Caco-2 (cell line): ENCODE measurements around the gene GRK5. TPM values are rescaled to one million over a fixed set of nuclear protein-coding genes. Genes with fewer than 3 reads are reported as not detected.

Experiments
- BruUV-seq: library from RNA; stranded (reverse); fragments of 400-500 nt; replicated peaks from 2 replicates; lab custom pipeline; 2021; lab: Mats Ljungman, UMichigan
- CTCF ChIA-PET: fragments of 300-600 bp; sonication (Branson Sonifier 250); formaldehyde crosslinking; loops from one replicate; lab custom pipeline; 2022; ENCODE audit warnings: antibody characterized with exemption; lab: Charles Lee
- POLR2A ChIA-PET: fragments of 300-600 bp; sonication (Branson Sonifier 250); formaldehyde crosslinking; loops from one replicate; lab custom pipeline; 2022; ENCODE audit warnings: antibody characterized with exemption; lab: Charles Lee
- DNase-seq, 2 experiments: peaks; one replicate each; pipeline versions ENCODE4 v3.0.0 to v3.0.0-alpha.2; 2020 to 2022
- H3K27me3 ChIP-seq: replicated peaks from 2 replicates; pipeline ENCODE4 v1.6.0; 2011; ENCODE audit warnings: low read length; ENCODE audit not compliant: control insufficient read depth, insufficient read depth
- H3K36me3 ChIP-seq: 2 replicates; pipeline ENCODE4 v1.5.1; 2011; ENCODE audit warnings: low read length; ENCODE audit not compliant: control insufficient read depth, insufficient read depth
- H3K4me1 ChIP-seq: fragments of 250-450 bp; sonication (Bioruptor Pico); 2 replicates; pipeline ENCODE4 v1.5.1; 2020; ENCODE audit warnings: mild to moderate bottlenecking
- H3K4me3 ChIP-seq: 2 replicates; pipeline ENCODE4 v1.5.1; 2011; ENCODE audit warnings: low read depth, mild to moderate bottlenecking, control low read depth, low read length
- H3K9me3 ChIP-seq: fragments of 250-450 bp; sonication (Bioruptor Pico); 2 replicates; pipeline ENCODE4 v1.5.1; 2020; ENCODE audit warnings: mild to moderate bottlenecking, moderate library complexity
- H3K27ac Mint-ChIP-seq: one replicate; pipeline ENCODE4 v1.8.0; 2022; ENCODE audit warnings: mixed read lengths; ENCODE audit not compliant: unreplicated experiment
- H3K27me3 Mint-ChIP-seq: one replicate; pipeline ENCODE4 v1.8.0; 2022; ENCODE audit warnings: mixed read lengths; ENCODE audit not compliant: insufficient read depth, unreplicated experiment
- H3K36me3 Mint-ChIP-seq: one replicate; pipeline ENCODE4 v1.8.0; 2022; ENCODE audit warnings: mild to moderate bottlenecking, mixed read lengths; ENCODE audit not compliant: insufficient read depth, unreplicated experiment
- H3K4me1 Mint-ChIP-seq: one replicate; pipeline ENCODE4 v1.8.0; 2022; ENCODE audit warnings: low read depth, mixed read lengths; ENCODE audit not compliant: unreplicated experiment
- H3K4me3 Mint-ChIP-seq: one replicate; pipeline ENCODE4 v1.8.0; 2022; ENCODE audit warnings: mild to moderate bottlenecking, moderate library complexity, mixed read lengths; ENCODE audit not compliant: unreplicated experiment
- H3K9me3 Mint-ChIP-seq: one replicate; pipeline ENCODE4 v1.8.0; 2022; ENCODE audit warnings: mixed read lengths; ENCODE audit not compliant: unreplicated experiment
- intact Hi-C: fragments of 100-400 bp; cut with micrococcal nuclease; formaldehyde crosslinking; loops from one replicate; pipeline ENCODE4 v1.10.0; 2022; ENCODE audit not compliant: unreplicated experiment
- total RNA-seq: library from RNA; stranded (reverse); gene quantifications from 2 replicates; pipeline ENCODE4 v1.2.3, GENCODE V29; 2022
- TF ChIP-seq, protein P1 (sequence below), 2 experiments: fragments of 200-600 bp in 1 of 2; IDR thresholded peaks; 1 replicate in 1 of 2; 2 replicates in 1 of 2; pipeline versions ENCODE4 v1.5.1 to v1.8.0; 2011 to 2022; ENCODE audit warnings: antibody characterized with exemption in 1 of 2, control low read depth in 1 of 2, inconsistent platforms in 1 of 2, low read depth in 1 of 2, low read length in 1 of 2, mild to moderate bottlenecking in 1 of 2, moderate library complexity in 1 of 2; ENCODE audit not compliant: insufficient read depth in 1 of 2, severe bottlenecking in 1 of 2, unreplicated experiment in 1 of 2

The GRK5 gene
- total RNA-seq, 1 experiment from 2014 or later: 7.7 TPM

- peaks cover 8% of the 10 kb centered on the region for H3K4me1 ChIP-seq
- Mint-ChIP-seq H3K27ac (no peak overlapping the region), H3K4me3 (no peak overlapping the region), H3K27me3 (no peaks in the 10 kb centered on the region), H3K36me3 (peaks cover 5% of the 10 kb centered on the region), H3K4me1 (peaks cover 11% of the 10 kb centered on the region), H3K9me3 (no peaks in the 10 kb centered on the region)
- POLR2A ChIA-PET: no interaction called here
- H3K4me3 ChIP-seq: no peak overlapping the region
- DNase-seq: no peak
- CTCF ChIA-PET: interaction anchor here (0.6 kb wide), 1 partner anchor 372 kb away, joined by 5 read pairs; no protein-coding TSS in a partner anchor
- BruUV-seq: no TSS peak
- no peaks in the 10 kb centered on the region for H3K27me3 ChIP-seq
- intact Hi-C loops: no loop called here
- TF ChIP-seq, protein P1, sequence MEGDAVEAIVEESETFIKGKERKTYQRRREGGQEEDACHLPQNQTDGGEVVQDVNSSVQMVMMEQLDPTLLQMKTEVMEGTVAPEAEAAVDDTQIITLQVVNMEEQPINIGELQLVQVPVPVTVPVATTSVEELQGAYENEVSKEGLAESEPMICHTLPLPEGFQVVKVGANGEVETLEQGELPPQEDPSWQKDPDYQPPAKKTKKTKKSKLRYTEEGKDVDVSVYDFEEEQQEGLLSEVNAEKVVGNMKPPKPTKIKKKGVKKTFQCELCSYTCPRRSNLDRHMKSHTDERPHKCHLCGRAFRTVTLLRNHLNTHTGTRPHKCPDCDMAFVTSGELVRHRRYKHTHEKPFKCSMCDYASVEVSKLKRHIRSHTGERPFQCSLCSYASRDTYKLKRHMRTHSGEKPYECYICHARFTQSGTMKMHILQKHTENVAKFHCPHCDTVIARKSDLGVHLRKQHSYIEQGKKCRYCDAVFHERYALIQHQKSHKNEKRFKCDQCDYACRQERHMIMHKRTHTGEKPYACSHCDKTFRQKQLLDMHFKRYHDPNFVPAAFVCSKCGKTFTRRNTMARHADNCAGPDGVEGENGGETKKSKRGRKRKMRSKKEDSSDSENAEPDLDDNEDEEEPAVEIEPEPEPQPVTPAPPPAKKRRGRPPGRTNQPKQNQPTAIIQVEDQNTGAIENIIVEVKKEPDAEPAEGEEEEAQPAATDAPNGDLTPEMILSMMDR (IDR thresholded peaks at IDR 0.05; ENCODE audit: insufficient read depth in 1 of 2, low read depth in 1 of 2, low read length in 1 of 2, severe bottlenecking in 1 of 2, unreplicated experiment in 1 of 2): no peak
- no peaks in the 10 kb centered on the region for H3K36me3 ChIP-seq
- H3K9me3 ChIP-seq: no peaks in the 10 kb centered on the region
Measured at GRCh38 chr10:119342335-119342734, 135.0 kb downstream of the GRK5 start.

DNA sequence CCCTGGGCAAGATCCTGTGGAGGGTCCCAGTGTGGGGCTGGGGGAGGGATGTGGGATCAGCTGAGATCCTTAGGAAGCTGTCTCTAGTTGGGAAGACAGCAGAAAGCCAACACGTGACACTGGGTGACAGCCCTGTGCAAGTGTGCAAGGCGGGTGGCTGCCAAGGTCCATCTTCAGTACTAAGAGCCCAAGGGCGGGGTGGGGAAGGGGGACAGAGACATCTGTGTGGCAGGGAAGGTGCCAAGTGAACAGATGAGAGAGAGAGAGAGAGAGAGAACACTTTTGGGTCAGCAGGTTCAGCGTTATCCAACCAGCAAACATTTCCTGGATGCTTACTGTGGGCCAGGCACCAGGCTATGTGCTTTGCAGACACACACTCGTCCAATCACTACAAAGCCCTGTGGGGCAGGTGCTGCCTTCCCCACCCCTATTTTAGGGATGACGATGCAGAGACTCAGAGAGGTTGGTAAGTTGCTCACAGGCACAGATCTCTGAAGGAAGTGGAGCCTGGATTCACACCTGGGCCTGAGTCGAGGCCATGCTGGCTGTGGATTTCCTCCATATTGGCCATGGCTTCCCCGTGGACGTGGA, 135.7 kb downstream of the GRK5 start:
- H3K4me1 Mint-ChIP-seq: peaks cover 11% of the 10 kb centered on the region
- no peak overlapping the region for H3K4me3 ChIP-seq
- H3K27ac Mint-ChIP-seq: no peak overlapping the region
- intact Hi-C loops: no loop called here
- ChIA-PET POLR2A (no interaction called here), CTCF (no interaction called here)
- H3K4me1 ChIP-seq: peaks cover 8% of the 10 kb centered on the region
- no peaks in the 10 kb centered on the region for H3K27me3 Mint-ChIP-seq
- H3K36me3 Mint-ChIP-seq: peaks cover 5% of the 10 kb centered on the region
- BruUV-seq: no TSS peak
- no peak overlapping the region for H3K4me3 Mint-ChIP-seq
- TF ChIP-seq, protein P1 (IDR thresholded peaks at IDR 0.05; ENCODE audit: insufficient read depth in 1 of 2, low read depth in 1 of 2, low read length in 1 of 2, severe bottlenecking in 1 of 2, unreplicated experiment in 1 of 2): no peak
- no peaks in the 10 kb centered on the region for H3K36me3 ChIP-seq
- H3K9me3 ChIP-seq: no peaks in the 10 kb centered on the region
- H3K27me3 ChIP-seq: no peaks in the 10 kb centered on the region
- H3K9me3 Mint-ChIP-seq: no peaks in the 10 kb centered on the region
- DNase-seq: no peak

GRCh38 chr10:119344381-119344780, 137.0 kb downstream of the GRK5 start:
- H3K36me3 Mint-ChIP-seq: peaks cover 12% of the 10 kb centered on the region
- no TSS peak for BruUV-seq
- ChIA-PET POLR2A (no interaction called here), CTCF (no interaction called here)
- H3K4me3 ChIP-seq: no peak overlapping the region
- peaks cover 8% of the 10 kb centered on the region for H3K4me1 ChIP-seq
- H3K27me3 ChIP-seq: no peaks in the 10 kb centered on the region
- no peak for DNase-seq
- no peaks in the 10 kb centered on the region for H3K27me3 Mint-ChIP-seq
- intact Hi-C loops: no loop called here
- no peaks in the 10 kb centered on the region for H3K9me3 Mint-ChIP-seq
- peaks cover 11% of the 10 kb centered on the region for H3K4me1 Mint-ChIP-seq
- H3K36me3 ChIP-seq: no peaks in the 10 kb centered on the region
- no peaks in the 10 kb centered on the region for H3K9me3 ChIP-seq
- TF ChIP-seq, protein P1 (IDR thresholded peaks at IDR 0.05; ENCODE audit: insufficient read depth in 1 of 2, low read depth in 1 of 2, low read length in 1 of 2, severe bottlenecking in 1 of 2, unreplicated experiment in 1 of 2): no peak
- no peak overlapping the region for H3K4me3 Mint-ChIP-seq
- no peak overlapping the region for H3K27ac Mint-ChIP-seq
